GM18867 (cell line): ENCODE data around the gene PHRF1.
A peak's percentile ranks its signal among the peaks of the same experiment; 100 is the strongest.

Experiments used
- ATAC-seq: cut with Tn5 transposase; IDR thresholded peaks from one replicate; pipeline ENCODE4 v1.9.1; 2021; ENCODE audit warnings: mild to moderate bottlenecking, moderate library complexity; ENCODE audit not compliant: unreplicated experiment

The PHRF1 gene

GRCh38 chr11:538431-539051, 37.7 kb upstream of the PHRF1 start:
- no peak for ATAC-seq

DNA sequence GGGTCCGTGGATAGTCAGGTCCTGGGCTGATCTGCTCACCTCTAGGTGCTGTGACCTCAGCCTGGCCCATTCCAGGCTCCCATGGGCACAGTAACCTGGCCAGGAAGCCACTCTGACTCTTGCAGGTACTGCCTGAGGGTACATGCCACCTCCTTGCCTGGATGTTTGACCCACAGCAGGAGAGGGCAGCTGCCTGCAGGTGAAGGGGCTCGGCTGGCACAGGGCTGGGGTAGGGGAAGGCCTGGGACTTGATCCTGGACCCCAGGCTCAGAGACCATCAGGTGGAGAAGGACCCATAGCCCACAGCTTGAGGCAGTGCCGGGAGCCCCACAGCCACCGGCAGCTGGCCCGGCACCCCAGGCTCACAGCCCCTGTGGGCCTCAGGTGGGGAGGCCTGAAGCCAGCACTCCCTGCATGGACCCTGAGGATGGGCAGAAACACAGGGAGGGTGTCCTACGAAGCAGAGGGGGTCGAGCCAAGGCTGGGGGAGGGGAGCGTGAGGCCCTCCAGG, 36.2 kb upstream of the PHRF1 start:
- no peak for ATAC-seq

- no peak for ATAC-seq
Measured at GRCh38 chr11:540583-541432, 35.5 kb upstream of the PHRF1 start.

GRCh38 chr11:541433-541885, 34.8 kb upstream of the PHRF1 start:
- ATAC-seq: no peak

DNA sequence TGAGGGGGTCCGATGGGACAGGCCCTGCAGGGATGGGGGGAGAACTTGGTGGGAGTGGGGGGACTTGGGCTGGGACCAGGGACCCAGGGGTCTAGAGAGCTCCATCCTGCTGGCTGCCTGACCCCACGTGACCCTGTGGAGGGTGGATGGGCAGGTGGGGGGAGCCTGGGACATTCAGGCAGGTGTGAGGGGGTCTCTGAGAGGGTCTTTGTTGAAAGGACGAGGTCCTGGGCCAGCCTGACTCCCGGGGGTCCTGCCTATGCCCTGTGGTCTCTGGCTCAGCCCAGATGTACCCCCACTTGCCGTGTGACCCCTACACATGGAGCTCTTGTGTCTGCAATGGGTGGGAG, 31.5 kb upstream of the PHRF1 start:
- ATAC-seq: no peak

DNA sequence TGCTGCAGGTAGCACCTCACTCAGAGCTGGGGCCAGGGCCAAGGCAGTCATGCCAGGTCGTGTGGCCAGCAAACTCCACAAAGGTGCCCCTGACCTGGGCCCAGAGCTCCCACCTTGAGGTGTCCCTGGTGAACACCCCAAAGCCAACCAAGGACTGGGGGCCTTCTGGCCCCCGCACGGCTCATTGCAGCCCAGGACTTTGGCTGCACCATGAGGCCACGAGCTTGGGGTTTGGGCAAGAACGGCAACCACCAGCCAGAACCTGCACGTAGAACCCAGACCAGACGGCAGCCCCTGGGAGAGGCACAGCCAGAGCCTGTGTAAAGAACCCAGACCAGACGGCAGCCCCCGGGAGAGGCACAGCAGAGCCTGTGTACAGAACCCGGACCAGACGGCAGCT, 31.1 kb upstream of the PHRF1 start:
- ATAC-seq: no peak

- no peak for ATAC-seq
Measured at GRCh38 chr11:548700-549603, 27.3 kb upstream of the PHRF1 start.

GRCh38 chr11:550021-550745, 26.1 kb upstream of the PHRF1 start:
- ATAC-seq: no peak

- no peak for ATAC-seq
Measured at GRCh38 chr11:550746-551085, 25.6 kb upstream of the PHRF1 start.

DNA sequence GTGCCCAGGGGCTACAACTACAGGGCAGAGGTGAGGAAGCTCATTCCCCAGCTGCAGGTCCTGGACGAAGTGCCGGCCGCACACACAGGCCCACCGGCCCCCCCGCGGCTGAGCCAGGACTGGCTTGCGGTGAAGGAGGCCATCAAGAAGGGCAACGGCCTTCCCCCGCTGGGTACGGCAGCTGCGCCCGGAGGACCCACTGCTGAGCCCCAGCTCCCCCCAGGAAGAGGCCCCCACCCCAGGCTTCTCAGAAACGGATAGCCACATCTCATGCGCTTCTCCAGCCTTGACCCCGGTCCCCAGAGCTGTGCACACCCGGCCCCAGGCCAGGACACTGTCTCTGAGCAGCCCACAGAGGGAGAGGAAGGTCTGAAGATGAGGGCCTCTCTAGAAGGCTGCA, 25.1 kb upstream of the PHRF1 start:
- no peak for ATAC-seq

GRCh38 chr11:551596-551995, 24.7 kb upstream of the PHRF1 start:
- ATAC-seq: no peak

- ATAC-seq: no peak
Measured at GRCh38 chr11:553083-553987, 22.9 kb upstream of the PHRF1 start.

DNA sequence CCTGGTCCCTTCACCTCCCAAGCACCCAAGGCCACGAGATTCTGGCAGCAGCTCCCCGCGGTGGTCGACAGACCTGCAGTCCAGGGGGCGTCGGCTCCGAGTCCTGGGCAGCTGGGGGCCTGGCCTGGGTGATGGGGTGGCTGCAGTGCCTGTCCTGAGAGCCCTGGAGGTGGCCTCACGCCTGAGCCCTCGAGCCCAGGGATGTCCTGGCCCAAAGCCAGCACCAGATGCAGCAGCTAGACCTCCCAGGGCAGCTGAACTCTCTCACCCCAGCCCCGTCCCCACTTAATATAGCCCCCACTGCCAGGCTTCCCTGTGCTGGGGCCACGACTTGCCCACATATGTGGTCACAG, 22.3 kb upstream of the PHRF1 start:
- ATAC-seq: no peak

DNA sequence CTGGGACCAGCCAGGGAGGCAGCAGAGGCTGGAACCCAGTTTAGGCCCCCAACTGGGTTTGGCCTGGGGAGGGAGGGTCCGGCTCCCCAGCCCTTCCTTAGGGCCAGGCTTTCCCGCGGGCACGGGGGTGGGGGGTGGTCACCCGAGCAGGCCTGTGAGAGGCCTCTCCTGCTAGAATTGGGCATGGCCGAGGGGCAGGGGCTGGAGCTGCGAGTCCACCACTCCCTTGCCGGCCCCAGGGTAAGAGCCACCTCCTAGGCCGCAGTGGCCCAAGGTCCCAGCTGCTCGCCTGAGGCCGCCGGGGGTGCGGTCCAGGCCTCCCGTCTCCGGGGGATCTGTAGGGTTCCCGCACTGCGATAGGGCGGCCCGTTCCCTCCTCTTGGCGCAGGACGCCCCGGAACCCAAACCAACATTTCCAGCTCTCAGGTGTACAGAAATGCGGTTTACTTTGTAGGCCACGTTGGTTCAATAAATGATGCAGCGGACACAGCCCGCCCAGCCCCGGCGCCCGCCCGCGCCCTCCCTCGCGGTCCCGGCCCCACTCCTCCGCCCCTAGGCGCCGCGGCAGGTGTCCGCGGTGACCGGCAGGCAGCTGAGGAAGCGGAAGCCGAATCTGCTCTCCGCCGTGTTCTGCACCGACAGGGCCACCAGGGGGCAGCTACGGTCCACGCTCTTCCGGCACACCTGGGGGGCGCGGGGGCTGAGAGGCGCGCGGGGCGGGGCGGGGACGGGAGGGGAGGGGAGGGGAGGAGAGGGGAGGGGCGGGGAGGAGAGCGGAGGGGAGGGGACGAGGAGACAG, 21.6 kb upstream of the PHRF1 start:
- ATAC-seq: peak; percentile 54

DNA sequence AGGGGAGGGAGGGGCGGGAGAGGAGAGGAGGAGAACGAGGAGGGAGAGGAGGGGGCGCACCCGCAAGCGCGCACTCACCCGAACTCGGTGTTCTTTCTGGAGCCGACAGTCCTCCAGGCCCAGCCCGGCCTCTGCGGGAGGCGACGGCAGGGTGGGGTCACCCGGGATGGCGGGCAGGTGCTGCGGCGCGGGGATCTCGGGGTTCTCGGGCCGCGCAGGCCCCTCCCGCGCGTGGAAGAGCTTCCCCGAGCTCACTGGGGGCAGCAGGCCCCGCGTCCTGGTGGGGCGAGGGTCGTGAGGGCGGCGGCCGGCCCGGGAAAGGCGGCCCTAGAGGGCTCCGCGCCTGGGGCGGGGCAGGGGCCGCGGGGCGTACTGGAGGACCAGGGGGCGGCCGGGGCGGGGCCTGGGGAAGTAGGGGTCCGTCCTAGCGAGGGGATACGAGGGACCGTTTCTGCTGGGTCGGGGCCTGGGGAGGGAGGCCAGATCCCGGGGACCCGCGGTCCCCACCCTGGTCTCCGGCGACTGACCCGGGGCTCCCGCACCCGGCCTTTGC, 21.0 kb upstream of the PHRF1 start:
- no peak for ATAC-seq

- ATAC-seq: no peak
Measured at GRCh38 chr11:555780-556661, 20.2 kb upstream of the PHRF1 start.

GRCh38 chr11:556662-557256, 19.5 kb upstream of the PHRF1 start:
- ATAC-seq: no peak
